HG02852 (cell line): ENCODE measurements around the gene LCLAT1.
A peak's percentile ranks its signal among the peaks of the same experiment; 100 is the strongest.
"Not testable (repeated sequence)": the region's sequence is repeated elsewhere in the genome, so short reads cannot be mapped to it uniquely, and the experiment has no call there.

ENCODE experiments used
- ATAC-seq: cut with Tn5 transposase; IDR thresholded peaks from one replicate; pipeline ENCODE4 v1.9.1; 2021; ENCODE audit warnings: mild to moderate bottlenecking, moderate library complexity; ENCODE audit not compliant: unreplicated experiment

LCLAT1 gene

DNA sequence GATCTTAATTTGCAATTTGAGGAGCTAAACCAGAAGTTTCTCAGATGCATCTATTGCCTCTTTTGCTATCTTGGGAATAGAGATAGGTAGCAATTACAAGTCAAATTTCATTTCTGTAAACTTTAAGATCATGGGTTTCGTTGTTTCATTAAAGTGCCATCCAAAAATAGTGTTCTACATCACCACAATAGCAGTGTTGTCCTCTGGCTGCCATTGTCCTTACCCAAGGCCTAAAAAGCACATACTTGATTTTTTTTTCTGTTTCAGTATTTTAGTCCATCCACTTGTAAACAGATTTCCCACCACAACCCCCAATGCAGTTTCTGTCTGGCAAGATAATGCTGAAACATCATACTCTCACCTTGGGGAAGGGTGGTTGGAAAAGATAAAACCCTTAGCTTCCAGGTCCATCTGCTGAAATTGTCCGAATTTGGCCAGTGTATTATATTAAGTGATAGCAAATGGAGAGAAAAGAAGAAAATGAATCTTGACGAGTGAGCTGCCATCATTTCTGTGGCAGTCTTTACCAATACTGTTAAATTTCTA is 136.2 kb downstream of the LCLAT1 start:
- no peak for ATAC-seq

DNA sequence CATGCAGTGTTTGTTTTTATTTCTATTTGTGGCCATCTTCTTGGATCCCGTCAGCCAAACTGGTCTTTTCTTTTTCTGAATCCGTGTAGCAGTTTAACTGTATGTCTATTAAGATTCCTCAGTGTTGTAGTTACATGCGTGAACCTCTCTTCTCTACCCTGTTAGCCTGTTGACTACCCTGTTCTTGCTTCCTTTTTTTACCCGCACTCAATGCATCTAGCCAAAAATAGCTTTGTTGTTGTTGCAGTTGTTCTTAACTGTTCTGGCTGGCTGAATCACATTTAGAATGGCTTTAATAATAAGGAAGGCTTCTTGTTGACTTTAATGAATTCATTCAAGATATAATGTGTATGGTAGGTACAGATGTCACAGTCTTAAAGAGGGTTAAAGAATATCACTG is 137.1 kb downstream of the LCLAT1 start:
- ATAC-seq: peak; percentile 64

DNA sequence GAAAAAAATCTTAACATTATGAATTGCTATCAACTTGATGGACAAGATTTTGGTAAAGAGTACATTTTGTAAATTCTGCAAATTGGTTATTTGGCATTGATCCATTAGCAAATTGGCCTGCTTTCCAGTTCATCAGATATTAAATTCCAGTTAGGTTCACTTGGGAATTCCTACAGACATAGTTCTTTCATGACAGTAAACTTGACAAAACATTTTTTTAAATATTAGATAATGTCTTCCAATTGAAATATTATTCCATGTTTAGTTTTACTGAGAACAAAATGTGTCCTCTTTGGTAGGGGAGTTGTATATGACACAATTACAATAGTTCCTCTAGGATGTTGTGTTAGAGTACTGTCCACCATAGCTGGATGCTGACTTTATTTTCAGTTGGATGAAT is 141.9 kb downstream of the LCLAT1 start:
- ATAC-seq: no peak

DNA sequence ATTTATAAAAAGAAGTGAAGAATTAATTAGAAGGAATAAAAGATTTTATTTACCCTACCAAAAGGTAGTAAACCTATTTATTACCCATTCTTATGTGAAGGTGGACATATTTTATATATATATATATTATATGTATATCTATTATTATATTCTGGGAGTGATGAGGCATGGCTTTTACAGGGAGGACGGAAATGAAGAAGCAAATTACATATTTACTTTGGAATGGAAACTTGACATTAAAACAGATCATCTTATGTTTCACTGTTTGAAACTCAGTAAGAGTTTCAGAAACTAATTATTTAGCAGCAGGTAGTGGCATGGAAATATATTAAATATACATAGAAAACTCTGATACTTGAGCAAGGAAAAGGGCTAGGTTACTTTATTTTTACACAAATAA is 143.4 kb downstream of the LCLAT1 start:
- ATAC-seq: no peak

DNA sequence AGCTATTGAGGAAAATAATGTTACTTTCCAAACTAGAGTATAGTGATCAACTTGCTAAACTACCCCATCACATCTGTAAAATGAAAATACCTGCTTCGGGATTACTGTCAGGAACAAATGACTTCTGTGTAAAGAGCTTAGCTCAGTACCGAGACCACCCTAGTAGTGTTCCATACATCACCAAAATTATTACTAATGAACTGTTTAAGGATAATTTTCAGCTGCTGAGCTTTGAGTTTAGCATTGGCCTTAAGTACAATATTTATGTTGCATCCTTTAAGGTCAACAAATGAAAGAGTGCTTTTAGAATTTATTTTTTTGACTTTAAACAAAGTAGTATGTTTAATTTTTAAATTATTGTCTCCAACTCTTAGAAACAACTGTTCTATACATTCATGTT is 144.1 kb downstream of the LCLAT1 start:
- ATAC-seq: no peak

DNA sequence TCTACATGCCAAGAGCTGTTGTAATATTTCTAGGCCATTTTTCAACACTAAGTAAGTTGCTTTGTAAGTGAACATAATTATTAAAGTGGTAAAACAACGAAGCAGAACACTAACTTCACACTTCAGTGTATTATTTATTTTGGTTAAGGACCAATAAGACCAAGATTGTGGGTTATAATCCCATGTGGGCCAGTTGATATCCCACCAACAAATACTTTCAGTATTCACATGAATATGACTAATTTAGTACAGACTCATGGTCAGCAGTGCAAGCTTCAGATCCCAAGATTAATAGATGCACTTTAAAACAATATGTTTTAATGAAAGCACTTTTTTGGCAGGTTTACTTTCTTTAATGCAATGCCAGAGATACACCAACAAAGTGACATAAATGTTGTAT is 154.3 kb downstream of the LCLAT1 start:
- no peak for ATAC-seq

DNA sequence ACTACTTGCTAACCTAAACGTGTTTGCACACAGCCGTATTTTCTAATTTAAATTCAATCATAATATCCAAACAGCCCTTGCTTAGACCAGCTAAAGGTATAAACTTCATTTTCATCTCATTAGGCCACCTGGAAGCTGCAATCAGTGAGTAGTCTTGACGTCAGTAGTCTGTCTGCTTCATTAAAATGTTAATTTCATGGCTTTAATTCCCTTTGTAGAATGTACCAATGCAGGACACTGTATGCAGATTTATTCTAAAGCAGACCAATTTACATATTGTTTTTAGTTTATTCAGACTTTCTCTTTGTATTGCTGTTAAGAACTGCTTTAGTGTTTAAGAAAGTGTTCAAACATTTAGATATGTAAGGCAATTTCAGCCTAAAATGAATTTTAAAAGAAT is 158.2 kb downstream of the LCLAT1 start:
- no peak for ATAC-seq

DNA sequence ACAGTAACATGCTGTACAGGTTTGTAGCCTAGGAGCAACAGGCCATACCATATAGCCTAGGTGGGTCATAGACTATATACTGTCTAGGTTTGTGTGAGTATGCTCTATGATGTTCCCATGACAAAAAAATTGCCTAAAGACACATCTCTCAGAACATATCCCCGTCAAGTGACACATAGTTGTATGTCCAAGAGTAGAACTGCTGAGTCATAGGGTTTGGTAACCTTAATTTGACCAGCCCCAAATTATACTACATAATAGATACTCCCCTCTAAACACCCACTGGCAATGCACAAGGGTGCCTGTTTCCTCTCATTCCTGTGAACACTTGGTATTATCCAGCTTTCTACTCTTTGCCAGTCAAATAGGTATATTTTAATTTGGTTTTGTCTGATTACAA is 161.6 kb downstream of the LCLAT1 start:
- no peak for ATAC-seq

DNA sequence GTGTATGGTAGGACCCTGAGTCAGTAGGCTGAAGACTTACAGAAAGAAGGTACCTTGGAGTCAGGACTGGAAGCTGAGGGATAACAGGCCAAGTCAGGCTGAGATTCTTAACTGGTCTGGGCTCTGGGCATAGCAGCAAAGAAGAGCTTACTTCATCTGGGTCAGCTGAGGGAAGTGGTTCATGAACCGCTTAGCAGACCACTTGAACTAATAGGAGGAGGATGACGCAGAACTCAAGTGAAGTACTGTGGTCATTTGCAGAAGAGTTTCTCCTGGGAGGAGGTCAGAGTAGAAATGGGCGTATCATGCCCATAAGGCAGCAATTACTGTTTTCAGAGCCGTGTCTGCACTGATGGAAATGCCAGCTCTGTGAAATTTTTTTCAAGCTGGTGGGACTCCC is 164.5 kb downstream of the LCLAT1 start:
- no peak for ATAC-seq

DNA sequence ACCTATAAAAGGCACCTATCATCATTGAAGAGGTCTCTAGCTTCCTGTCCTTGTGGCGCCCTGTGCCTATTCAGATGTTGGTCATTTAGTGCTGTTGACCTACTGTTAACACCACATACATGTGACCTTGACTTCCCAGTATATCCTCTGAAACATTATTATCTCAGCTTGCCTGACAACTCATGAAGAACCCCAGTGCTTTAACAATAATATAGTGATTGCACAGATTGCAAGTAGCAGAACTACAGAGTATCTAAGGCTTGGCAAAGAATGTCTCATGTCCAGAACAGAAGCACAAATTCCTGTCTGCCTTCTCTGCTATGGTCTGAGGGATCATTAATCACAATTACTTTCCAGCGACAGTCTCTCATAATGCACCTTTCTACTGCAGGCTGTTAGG is 165.3 kb downstream of the LCLAT1 start:
- no peak for ATAC-seq

DNA sequence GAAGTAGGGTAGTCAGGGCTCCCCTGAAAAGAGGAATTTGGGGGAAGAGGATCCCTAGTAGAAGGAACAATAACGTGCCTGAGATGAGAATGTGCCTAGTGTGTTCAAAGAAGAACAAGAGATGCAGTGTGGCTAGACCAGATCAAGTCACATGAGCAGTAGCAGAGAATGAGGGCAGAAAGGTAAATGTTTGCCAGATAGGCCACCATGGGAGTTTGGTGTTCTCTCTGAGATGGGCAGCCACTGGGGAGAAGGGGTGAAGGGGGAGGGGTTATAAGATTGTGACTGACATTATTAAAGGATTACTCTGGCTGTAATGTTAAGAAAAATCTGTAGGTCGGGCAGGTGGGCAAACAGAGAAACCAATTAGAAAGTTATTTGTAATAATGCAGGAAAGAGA is 166.0 kb downstream of the LCLAT1 start:
- ATAC-seq: no peak

DNA sequence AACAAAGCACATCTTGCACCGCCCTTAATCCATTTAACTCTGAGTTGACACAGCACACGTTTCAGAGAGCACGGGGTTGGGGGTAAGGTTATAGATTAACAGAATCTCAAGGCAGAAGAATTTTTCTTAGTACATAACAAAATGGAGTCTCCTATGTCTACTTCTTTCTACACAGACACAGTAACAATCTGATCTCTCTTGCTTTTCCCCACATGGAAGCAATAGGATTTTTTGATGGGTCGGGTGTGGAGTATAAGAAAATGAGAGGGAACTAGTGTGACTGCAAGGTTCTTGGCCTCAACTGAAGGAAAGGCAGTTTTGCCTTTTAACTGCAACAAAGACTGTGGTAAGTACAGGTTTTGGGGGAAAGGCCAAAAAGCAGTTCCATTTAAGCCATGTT is 167.2 kb downstream of the LCLAT1 start:
- ATAC-seq: not testable (repeated sequence)

DNA sequence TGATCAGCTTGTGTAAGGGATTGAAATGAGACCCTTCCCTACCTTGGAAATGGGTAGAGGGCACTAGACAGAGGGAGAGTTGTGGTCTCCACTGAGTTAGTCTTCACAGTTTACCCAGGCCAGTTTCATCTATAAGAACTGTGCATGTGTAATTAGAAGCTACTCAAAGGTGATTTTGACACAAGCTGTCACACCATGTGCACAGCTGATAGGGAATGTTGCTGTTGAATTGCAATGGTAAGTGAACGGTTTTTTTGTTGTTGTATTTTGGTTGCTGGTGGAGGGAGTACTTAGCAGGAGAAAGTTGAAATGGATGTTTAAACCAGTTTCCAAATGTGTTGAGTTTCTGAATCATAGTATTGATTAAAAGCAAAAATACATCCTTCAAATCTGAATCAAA is 168.9 kb downstream of the LCLAT1 start:
- ATAC-seq: no peak

DNA sequence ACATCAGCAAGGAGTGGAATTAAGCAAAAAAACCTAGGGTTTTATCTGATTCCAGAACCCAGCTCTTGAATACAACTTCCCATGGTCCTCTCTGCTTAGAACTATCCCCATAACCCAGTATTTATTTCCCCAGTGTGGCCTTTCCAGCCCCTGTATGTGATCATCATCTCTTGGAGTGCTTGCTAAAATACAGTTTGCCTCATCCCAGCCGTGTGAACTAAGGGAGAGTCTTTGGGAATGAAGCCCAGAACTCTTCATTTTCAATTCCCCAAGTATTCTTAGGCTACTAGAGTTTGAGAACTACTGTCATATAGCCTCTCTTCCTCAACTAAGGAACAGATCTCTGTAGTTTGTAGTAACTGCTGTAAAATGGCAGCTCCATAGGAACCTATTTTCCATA is 173.1 kb downstream of the LCLAT1 start:
- no peak for ATAC-seq

DNA sequence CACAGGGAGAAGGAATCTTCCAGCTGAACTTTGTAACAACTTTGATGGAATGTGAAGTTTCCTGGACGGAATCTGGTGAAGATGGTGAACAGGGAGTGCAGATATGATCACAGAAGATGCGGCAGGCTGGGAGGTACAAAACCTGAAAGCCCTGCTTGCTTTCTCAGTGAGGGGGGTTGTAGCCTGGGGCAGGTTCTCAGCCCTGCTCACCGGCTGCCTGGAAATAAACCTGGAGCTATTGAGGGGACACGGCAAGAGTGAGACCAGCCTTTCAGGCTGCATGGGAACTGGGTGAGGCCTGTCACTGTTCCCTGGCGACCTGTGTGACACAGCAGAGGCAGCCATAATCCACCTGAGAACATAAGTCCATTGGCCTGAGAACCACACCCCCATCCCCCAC is 174.8 kb downstream of the LCLAT1 start:
- ATAC-seq: no peak

DNA sequence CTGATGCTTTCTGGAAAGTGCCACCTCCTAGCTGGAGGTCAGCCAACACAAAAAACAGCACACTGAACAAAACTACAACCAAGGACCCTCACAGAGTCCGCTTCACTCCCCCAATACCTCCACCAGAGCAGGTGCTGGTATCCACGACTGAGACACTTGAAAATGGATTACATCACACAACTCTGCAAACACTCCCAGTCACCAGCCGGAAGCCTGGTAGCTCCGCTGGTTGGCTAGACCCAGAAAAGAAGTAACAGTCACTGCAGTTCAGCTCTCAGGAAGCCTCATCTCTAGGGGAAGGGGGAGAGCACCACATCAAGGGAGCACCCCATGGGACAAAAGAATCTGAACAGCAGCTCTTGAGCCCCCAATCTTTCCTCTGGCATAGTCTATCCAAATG is 175.4 kb downstream of the LCLAT1 start:
- ATAC-seq: no peak

DNA sequence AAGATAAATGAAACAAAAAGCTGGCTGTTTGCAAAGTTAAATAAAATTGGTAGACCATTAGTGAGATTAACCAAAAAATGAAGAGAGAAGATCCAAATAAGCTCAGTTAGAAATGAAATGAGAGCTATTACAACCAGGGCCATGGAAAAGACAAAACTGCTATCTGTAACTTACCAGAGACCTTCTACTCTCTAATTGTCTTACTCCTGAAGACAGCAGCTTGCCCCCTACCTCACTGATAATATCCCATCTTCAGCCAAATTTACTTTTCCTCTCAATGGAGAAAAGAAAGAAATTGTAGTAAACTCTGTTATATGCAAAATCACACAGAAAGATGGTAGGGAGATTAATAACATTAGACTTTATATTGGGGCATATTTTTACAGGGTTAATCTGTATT is 178.2 kb downstream of the LCLAT1 start:
- ATAC-seq: no peak

DNA sequence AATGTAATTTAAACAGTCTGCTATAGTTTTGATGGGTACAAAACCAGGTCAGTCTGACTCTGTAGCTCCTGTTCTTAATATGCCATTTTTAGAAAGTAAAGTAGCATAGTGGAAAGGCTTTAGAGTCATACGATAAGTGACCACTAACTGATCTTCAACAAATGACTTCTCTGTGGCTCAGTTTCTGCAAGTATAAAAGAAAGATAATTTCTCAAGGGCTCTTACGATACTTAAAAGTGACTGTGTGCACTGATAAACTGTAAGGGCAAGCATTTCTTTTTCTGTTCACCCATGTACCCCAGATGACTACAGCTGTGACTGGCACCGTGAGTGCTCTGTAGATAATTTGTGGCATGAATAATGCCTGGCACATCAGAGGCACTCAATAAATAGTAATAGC is 178.7 kb downstream of the LCLAT1 start:
- ATAC-seq: peak; percentile 50

DNA sequence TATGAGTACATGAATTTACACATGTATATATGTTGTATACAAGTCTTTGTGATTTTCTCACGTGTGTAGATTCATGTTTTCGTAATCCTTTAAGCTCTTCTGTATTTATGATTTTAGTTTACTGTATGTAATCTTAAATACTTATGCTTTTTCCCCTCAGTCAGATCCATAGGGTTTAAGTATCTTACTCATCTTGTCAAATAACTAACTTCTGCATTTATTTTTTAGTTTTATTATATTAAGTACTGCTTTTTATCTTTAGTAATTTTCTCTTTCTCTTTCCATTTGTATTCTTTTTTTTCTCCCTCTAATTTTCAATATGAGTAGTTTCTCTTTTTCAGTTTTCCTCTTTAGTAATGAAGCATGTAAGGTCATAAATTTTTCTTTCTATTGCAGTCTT is 179.4 kb downstream of the LCLAT1 start:
- no peak for ATAC-seq

DNA sequence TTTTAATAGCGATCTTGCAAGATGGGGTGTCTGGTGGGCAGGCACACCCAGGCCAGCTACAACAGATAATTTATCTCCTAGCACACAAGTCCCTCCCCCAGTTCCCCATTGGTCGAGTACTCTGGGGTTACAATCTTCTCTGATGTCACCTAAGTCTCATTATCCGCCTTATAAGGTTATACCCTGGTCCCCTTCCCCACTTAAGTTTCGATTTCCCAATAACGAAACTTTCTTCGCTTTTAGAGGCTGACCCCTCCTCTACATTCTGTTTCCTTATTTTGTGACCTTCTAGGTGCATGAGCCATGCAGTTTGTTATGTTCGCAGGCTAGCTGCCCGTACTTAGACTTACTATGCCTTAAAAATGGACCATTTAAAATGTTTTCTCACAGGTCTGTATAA is 180.1 kb downstream of the LCLAT1 start:
- no peak for ATAC-seq

DNA sequence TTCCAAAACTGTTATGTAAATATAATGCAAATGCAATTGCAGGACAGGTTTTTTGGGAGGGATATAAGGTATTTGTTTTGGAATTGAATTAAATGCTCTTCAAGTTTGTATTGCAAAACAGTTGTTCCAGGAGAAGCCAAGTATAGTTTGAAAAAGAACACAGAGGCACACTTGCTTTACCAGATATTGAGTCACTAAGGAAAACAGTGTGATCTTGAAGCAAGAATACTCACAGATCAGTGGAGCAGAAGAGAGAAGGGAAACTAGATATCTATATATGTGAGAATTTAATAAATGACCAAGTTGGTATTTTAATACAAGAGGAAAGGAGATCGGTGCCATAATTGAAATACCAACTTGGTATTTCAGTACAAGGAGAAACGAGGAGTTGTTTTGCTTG is 181.3 kb downstream of the LCLAT1 start:
- ATAC-seq: no peak

DNA sequence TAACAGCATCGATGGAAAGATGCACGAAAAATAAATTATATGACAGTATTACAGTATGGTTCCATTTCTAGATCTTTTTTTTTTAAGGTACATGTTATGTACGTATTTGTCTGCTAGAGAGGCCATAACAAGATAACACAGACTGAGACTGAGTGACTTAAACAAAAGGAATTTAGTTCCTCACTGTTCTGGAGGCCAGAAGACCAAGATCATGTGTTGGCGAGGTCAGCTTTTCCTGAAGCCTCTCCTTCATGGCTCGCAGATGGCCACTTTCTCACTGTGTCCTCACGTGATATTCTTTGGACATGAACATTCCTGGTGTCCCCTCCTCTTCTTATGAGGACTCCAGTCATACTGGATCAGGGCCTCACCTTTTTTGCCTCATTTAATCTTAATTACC is 182.8 kb downstream of the LCLAT1 start:
- no peak for ATAC-seq

DNA sequence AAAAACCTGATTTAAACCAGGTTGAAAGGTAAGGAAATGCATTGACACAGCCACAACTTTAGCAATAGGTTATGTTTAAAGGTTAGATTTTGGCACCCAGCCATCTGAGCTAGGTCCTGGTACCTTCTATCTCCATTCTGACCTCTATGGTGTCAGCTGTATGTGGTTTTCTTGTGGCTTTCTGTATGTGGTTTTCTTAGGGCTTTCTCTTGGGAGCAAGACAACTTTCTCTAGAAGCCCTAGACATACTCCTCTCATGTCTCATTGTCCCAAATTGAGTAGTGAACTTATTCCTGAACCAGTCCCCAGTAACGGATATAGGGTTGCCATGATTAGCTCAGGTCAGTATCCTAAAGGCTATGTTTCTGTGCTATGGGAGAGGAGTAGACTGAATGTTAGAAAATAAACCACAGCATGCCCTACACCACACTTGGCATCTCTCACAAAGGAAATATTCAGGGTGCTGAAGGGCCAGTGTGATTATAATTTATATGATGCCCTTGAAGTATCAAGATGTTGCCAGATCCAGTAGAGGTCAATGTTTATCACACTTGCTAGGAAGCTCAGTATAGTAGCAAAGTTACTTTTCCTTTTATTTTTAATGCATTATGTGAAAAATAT is 184.1 kb downstream of the LCLAT1 start:
- ATAC-seq: peak; percentile 75
